H1 (cell line): Measurements from ENCODE around the gene SP1. TPM values are rescaled to one million over a fixed set of nuclear protein-coding genes. Genes with fewer than 3 reads are reported as not detected.

Experiments used
- EGR1 ChIP-seq: IDR thresholded peaks from 2 replicates; pipeline ENCODE4 v1.6.1; 2011; ENCODE audit warnings: low read depth, low read length, borderline replicate concordance
- EP300 ChIP-seq, 2 experiments: IDR thresholded peaks; 1 replicate in 1 of 2; 2 replicates in 1 of 2; pipeline ENCODE4 v1.6.1; 2011 to 2012; ENCODE audit warnings: low read depth in 2 of 2, low read length in 2 of 2, mild to moderate bottlenecking in 2 of 2, borderline replicate concordance in 1 of 2, inconsistent platforms in 1 of 2, moderate library complexity in 1 of 2
- FOSL1 ChIP-seq: IDR thresholded peaks from 2 replicates; pipeline ENCODE4 v1.6.1; 2011; ENCODE audit warnings: mild to moderate bottlenecking, low read depth, low read length, moderate library complexity; ENCODE audit not compliant: insufficient read depth
- JUN ChIP-seq: IDR thresholded peaks from 2 replicates; pipeline ENCODE4 v1.6.1; 2011; ENCODE audit warnings: low read depth, mild to moderate bottlenecking, improper control_type of control experiment, low read length
- JUND ChIP-seq: IDR thresholded peaks from 2 replicates; pipeline ENCODE4 v1.6.1; 2011; ENCODE audit warnings: mild to moderate bottlenecking, improper control_type of control experiment, low read length
- RFX5 ChIP-seq: IDR thresholded peaks from 2 replicates; pipeline ENCODE4 v1.6.1; 2011; ENCODE audit warnings: low read depth, low read length, improper control_type of control experiment, borderline replicate concordance
- RNF2 ChIP-seq: fragments of 200-900, 300-1000 bp; sonication (generic); IDR thresholded peaks from 2 replicates; pipeline ENCODE4 v1.7.1; 2016; ENCODE audit warnings: borderline replicate concordance, low read depth, mild to moderate bottlenecking, antibody characterized with exemption, low read length; ENCODE audit not compliant: poor library complexity, severe bottlenecking; ENCODE audit errors: missing control alignments
- SAP30 ChIP-seq: fragments of 300-600 bp; sonication (generic); IDR thresholded peaks from 2 replicates; pipeline ENCODE4 v1.7.1; 2012; ENCODE audit warnings: low read length, moderate library complexity, mild to moderate bottlenecking, inconsistent platforms; ENCODE audit not compliant: insufficient read depth, insufficient replicate concordance
- SIN3A ChIP-seq, 2 experiments: IDR thresholded peaks in 1 of 2; conservative IDR thresholded peaks in 1 of 2; 2 replicates each; pipeline ENCODE4 v1.6.1; 2011 to 2012; ENCODE audit warnings: low read length in 2 of 2, improper control_type of control experiment in 1 of 2, low read depth in 1 of 2, mild to moderate bottlenecking in 1 of 2
- TAF7 ChIP-seq: optimal IDR thresholded peaks from 2 replicates; pipeline ENCODE3; 2011; ENCODE audit warnings: low read depth, mild to moderate bottlenecking, inconsistent platforms, low read length, moderate library complexity, borderline replicate concordance
- ZNF274 ChIP-seq: IDR thresholded peaks from 2 replicates; pipeline ENCODE4 v1.7.0; 2012; ENCODE audit warnings: low read length, borderline replicate concordance; ENCODE audit errors: extremely low read depth
- polyA plus RNA-seq, 7 experiments: library from polyadenylated mRNA; depleted of rRNA in 3 of 7; stranded (reverse) in 5 of 7; unstranded in 2 of 7; fragments of >200 nt in 5 of 7; fragments of 200-250 nt in 2 of 7; gene quantifications; 1 replicate in 5 of 7; 2 replicates in 1 of 7; 4 replicates in 1 of 7; pipeline versions ENCODE4 v1.2.1 to v1.2.3, GENCODE V29; 2011 to 2013; ENCODE audit warnings: missing spikeins in 2 of 7, mixed read lengths in 2 of 7
- total RNA-seq: library from RNA; stranded (reverse); fragmentation: NEBNext Ultra II Directional; extraction: Animal tissue kit (Norgen Biotek cat#: 25700); gene quantifications from 2 replicates; pipeline ENCODE4 v1.2.1, GENCODE V29; 2021
- TF ChIP-seq, protein P1 (sequence below): IDR thresholded peaks from 2 replicates; pipeline ENCODE4 v1.6.1; 2011; ENCODE audit warnings: low read depth, mild to moderate bottlenecking, low read length; ENCODE audit not compliant: insufficient read depth

The SP1 gene
- total and polyA plus RNA-seq, 2 of the 8 experiments (the other 6 are each of a cell fraction or from before 2014, with no cell fraction given): 50.7 to 75.2 TPM

DNA sequence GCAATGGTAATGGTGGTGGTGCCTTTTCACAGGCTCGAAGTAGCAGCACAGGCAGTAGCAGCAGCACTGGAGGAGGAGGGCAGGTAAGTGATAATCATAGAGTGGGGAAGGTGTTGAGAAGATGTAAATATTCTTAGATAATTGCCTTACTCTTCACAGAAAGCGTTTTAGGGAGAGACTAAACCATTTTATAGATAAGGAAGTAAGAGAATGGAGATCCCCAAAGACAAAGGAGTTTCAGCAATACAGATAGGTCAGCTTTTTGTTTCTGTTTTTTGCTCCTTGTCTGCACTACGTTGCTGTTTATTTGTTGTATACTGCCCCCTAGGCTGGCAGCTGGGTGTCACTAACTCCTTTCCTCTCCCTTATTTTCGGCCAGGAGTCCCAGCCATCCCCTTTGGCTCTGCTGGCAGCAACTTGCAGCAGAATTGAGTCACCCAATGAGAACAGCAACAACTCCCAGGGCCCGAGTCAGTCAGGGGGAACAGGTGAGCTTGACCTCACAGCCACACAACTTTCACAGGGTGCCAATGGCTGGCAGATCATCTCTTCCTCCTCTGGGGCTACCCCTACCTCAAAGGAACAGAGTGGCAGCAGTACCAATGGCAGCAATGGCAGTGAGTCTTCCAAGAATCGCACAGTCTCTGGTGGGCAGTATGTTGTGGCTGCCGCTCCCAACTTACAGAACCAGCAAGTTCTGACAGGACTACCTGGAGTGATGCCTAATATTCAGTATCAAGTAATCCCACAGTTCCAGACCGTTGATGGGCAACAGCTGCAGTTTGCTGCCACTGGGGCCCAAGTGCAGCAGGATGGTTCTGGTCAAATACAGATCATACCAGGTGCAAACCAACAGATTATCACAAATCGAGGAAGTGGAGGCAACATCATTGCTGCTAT lies 2.0 kb downstream of the SP1 start (continued):
- no peak for TF ChIP-seq ZNF274
- TF ChIP-seq JUND: 0 out of 2 replicates have a peak, but pooled peaks have one; percentile 19
- TF ChIP-seq, protein P1, sequence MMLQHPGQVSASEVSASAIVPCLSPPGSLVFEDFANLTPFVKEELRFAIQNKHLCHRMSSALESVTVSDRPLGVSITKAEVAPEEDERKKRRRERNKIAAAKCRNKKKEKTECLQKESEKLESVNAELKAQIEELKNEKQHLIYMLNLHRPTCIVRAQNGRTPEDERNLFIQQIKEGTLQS: no peak
- TF ChIP-seq SIN3A (conservative IDR thresholded peaks at IDR 0.05 in 1 of 2, IDR thresholded peaks at IDR 0.05 in 1 of 2; ENCODE audit: low read depth in 1 of 2, low read length in 2 of 2): 0 out of 4 replicates have a peak, but pooled peaks of 1 of the 2 experiments have one; percentile 48
- no peak for TF ChIP-seq RFX5
- TF ChIP-seq JUN: no peak
- no peak for TF ChIP-seq EP300 (IDR thresholded peaks at IDR 0.05; ENCODE audit: borderline replicate concordance in 1 of 2, low read depth in 2 of 2, low read length in 2 of 2)
- TF ChIP-seq TAF7: no peak
- no peak for TF ChIP-seq EGR1
- no peak for TF ChIP-seq RNF2
- TF ChIP-seq FOSL1: no peak
- TF ChIP-seq SAP30: no peak
